OCI-LY7 (cell line): Measurements from ENCODE around the gene MEGF8.

Experiments used
- CTCF ChIP-seq: fragments of 200-600 bp; sonication (generic); conservative IDR thresholded peaks from 2 replicates; pipeline ENCODE4 v1.5.1; 2014; ENCODE audit warnings: mild to moderate bottlenecking, antibody characterized with exemption, low read length, moderate library complexity, mixed read lengths
- EZH2phosphoT487 ChIP-seq: fragments of 200-600 bp; sonication (generic); IDR thresholded peaks from 2 replicates; pipeline ENCODE4 v1.6.1; 2018; ENCODE audit warnings: low read depth, borderline replicate concordance, mild to moderate bottlenecking, mixed run types, antibody characterized with exemption, low read length, moderate library complexity, mixed read lengths

GRCh38 chr19:42328106-42328505 lies 2.7 kb downstream of the MEGF8 start:
- TF ChIP-seq CTCF, result no peak
- no peak for TF ChIP-seq EZH2phosphoT487
